Nephron progenitor cell (in vitro differentiated cells): ENCODE results near the gene HFE.

Experiments used
- DNase-seq: peaks from one replicate; pipeline ENCODE4 v3.0.0; 2021
- H3K27ac Mint-ChIP-seq: 2 replicates; pipeline ENCODE4 v1.8.0; 2021; ENCODE audit warnings: mild to moderate bottlenecking, moderate library complexity, mixed read lengths
- H3K27me3 Mint-ChIP-seq: 2 replicates; pipeline ENCODE4 v1.8.0; 2021; ENCODE audit warnings: mild to moderate bottlenecking, low read depth, mixed read lengths; ENCODE audit not compliant: poor library complexity
- H3K36me3 Mint-ChIP-seq: 2 replicates; pipeline ENCODE4 v1.8.0; 2021; ENCODE audit warnings: low read depth, mixed read lengths
- H3K4me1 Mint-ChIP-seq: 2 replicates; pipeline ENCODE4 v1.8.0; 2021; ENCODE audit warnings: mixed read lengths
- H3K4me3 Mint-ChIP-seq: 2 replicates; pipeline ENCODE4 v1.8.0; 2021; ENCODE audit warnings: mild to moderate bottlenecking, moderate library complexity, mixed read lengths
- H3K9me3 Mint-ChIP-seq: 2 replicates; pipeline ENCODE4 v1.8.0; 2021; ENCODE audit warnings: mild to moderate bottlenecking, moderate library complexity, mixed read lengths
- CTCF ChIP-seq: fragments of 200-600 bp; sonication (generic); IDR thresholded peaks from 2 replicates; pipeline ENCODE4 v1.5.0; 2021; ENCODE audit warnings: antibody characterized with exemption

Gene HFE

GRCh38 chr6:26087284-26088115 lies at the start of gene HFE:
TSS of gene HFE (plus strand) at chr6:26087429. CDS start at chr6:26087441, 12 bp downstream.
- H3K36me3 Mint-ChIP-seq, result peaks cover 6% of the 10 kb centered on the region
- peak within 1 kb of the TSS; percentile 85 for H3K4me3 Mint-ChIP-seq
- H3K4me1 Mint-ChIP-seq, result peaks cover 26% of the 10 kb centered on the region
- H3K27ac Mint-ChIP-seq, result peak within 1 kb of the TSS; percentile 69
- DNase-seq, result peak; percentile 44
- H3K27me3 Mint-ChIP-seq, result peaks cover 16% of the 10 kb centered on the region
- no peak for TF ChIP-seq CTCF
- peaks cover 11% of the 10 kb centered on the region for H3K9me3 Mint-ChIP-seq

GRCh38 chr6:26041946-26042345 lies 45.3 kb upstream of the HFE start:
- H3K36me3 Mint-ChIP-seq, result peaks cover 9% of the 10 kb centered on the region
- no peak for TF ChIP-seq CTCF
- no peak overlapping the region for H3K27ac Mint-ChIP-seq
- no peak for DNase-seq
- H3K4me1 Mint-ChIP-seq, result peaks cover 26% of the 10 kb centered on the region
- no peaks in the 10 kb centered on the region for H3K27me3 Mint-ChIP-seq
- H3K4me3 Mint-ChIP-seq, result no peak overlapping the region
- H3K9me3 Mint-ChIP-seq, result peaks cover 33% of the 10 kb centered on the region

- Mint-ChIP-seq H3K4me3 (peak overlapping the region; percentile 82), H3K27ac (peak overlapping the region; percentile 97), H3K27me3 (no peaks in the 10 kb centered on the region), H3K4me1 (peaks cover 25% of the 10 kb centered on the region), H3K9me3 (peaks cover 33% of the 10 kb centered on the region), H3K36me3 (peaks cover 9% of the 10 kb centered on the region)
- no peak for DNase-seq
- no peak for TF ChIP-seq CTCF
These were observed 43.7 kb upstream of the HFE start for GRCh38 chr6:26043384-26044139.

- Mint-ChIP-seq H3K27me3 (no peaks in the 10 kb centered on the region), H3K9me3 (peaks cover 33% of the 10 kb centered on the region), H3K4me1 (peaks cover 28% of the 10 kb centered on the region), H3K4me3 (peak overlapping the region; percentile 81), H3K36me3 (peaks cover 9% of the 10 kb centered on the region), H3K27ac (peak overlapping the region; percentile 91)
- no peak for DNase-seq
- no peak for TF ChIP-seq CTCF
These were observed 42.8 kb upstream of the HFE start for GRCh38 chr6:26044140-26045064.

- Mint-ChIP-seq H3K27ac (peak overlapping the region; percentile 37), H3K9me3 (peaks cover 33% of the 10 kb centered on the region), H3K4me3 (peak overlapping the region; percentile 81), H3K36me3 (peaks cover 9% of the 10 kb centered on the region), H3K4me1 (peaks cover 22% of the 10 kb centered on the region), H3K27me3 (no peaks in the 10 kb centered on the region)
- no peak for DNase-seq
- no peak for TF ChIP-seq CTCF
These were observed 41.9 kb upstream of the HFE start for GRCh38 chr6:26045065-26045927.
